Activated naive CD8-positive, alpha-beta T cell treated with anti-CD3 and anti-CD28 coated beads, Interleukin-2, amount 10 ng/mL, durations not matched to agents 7 days and 5 days (primary cell): ENCODE results near the gene SLIT1. TPM values are rescaled to one million over a fixed set of nuclear protein-coding genes. Genes with fewer than 3 reads are reported as not detected.
"Not testable (repeated sequence)": the region's sequence is repeated elsewhere in the genome, so short reads cannot be mapped to it uniquely, and the experiment has no call there.

Experiments used
- ATAC-seq: fragments of 150-1000 bp; cut with Tn5 transposase; one replicate; pipeline ENCODE4 v1.10.0; 2021; ENCODE audit warnings: low read depth, moderate library complexity
- POLR2A ChIA-PET: fragments of 350-600 bp; sonication (Branson Sonifier 250); formaldehyde crosslinking; loops from one replicate; lab custom pipeline; 2021; ENCODE audit warnings: antibody characterized with exemption; lab: Charles Lee
- DNase-seq: peaks from one replicate; pipeline ENCODE4 v3.0.0; 2021
- H3K27ac Mint-ChIP-seq: one replicate; pipeline ENCODE4 v1.8.0; 2022; ENCODE audit warnings: mild to moderate bottlenecking, mixed read lengths
- H3K27me3 Mint-ChIP-seq: one replicate; pipeline ENCODE4 v1.8.0; 2022; ENCODE audit warnings: mild to moderate bottlenecking, moderate library complexity, mixed read lengths
- H3K36me3 Mint-ChIP-seq: one replicate; pipeline ENCODE4 v1.8.0; 2021; ENCODE audit warnings: mild to moderate bottlenecking, mixed read lengths
- H3K4me1 Mint-ChIP-seq: one replicate; pipeline ENCODE4 v1.8.0; 2021; ENCODE audit warnings: mixed read lengths
- H3K4me3 Mint-ChIP-seq: one replicate; pipeline ENCODE4 v1.8.0; 2022; ENCODE audit warnings: mild to moderate bottlenecking, moderate library complexity, mixed read lengths
- H3K9me3 Mint-ChIP-seq: one replicate; pipeline ENCODE4 v1.8.0; 2021; ENCODE audit warnings: mixed read lengths
- total RNA-seq, 2 experiments: library from RNA; stranded (reverse); gene quantifications; one replicate each; pipeline ENCODE4 v1.2.3, GENCODE V29; 2021

SLIT1 gene
- total RNA-seq, 2 experiments from 2014 or later = 0.37 to 0.44 TPM

GRCh38 chr10:97100657-97101056 is 85.1 kb downstream of the SLIT1 start:
- H3K27me3 Mint-ChIP-seq = peaks cover 25% of the 10 kb centered on the region
- POLR2A ChIA-PET = no interaction called here
- H3K4me3 Mint-ChIP-seq = no peak overlapping the region
- H3K27ac Mint-ChIP-seq = no peak overlapping the region
- no peak for ATAC-seq
- H3K4me1 Mint-ChIP-seq = peaks cover 13% of the 10 kb centered on the region
- H3K9me3 Mint-ChIP-seq = no peaks in the 10 kb centered on the region
- no peaks in the 10 kb centered on the region for H3K36me3 Mint-ChIP-seq
- no peak for DNase-seq

- no peaks in the 10 kb centered on the region for H3K36me3 Mint-ChIP-seq
- no peak overlapping the region for H3K4me3 Mint-ChIP-seq
- ATAC-seq (no peak), DNase-seq (no peak)
- H3K27ac Mint-ChIP-seq = no peak overlapping the region
- no peaks in the 10 kb centered on the region for H3K9me3 Mint-ChIP-seq
- peaks cover 13% of the 10 kb centered on the region for H3K4me1 Mint-ChIP-seq
- peaks cover 27% of the 10 kb centered on the region for H3K27me3 Mint-ChIP-seq
- POLR2A ChIA-PET = no interaction called here
These were observed 85.9 kb downstream of the SLIT1 start for GRCh38 chr10:97099868-97100267.

DNA sequence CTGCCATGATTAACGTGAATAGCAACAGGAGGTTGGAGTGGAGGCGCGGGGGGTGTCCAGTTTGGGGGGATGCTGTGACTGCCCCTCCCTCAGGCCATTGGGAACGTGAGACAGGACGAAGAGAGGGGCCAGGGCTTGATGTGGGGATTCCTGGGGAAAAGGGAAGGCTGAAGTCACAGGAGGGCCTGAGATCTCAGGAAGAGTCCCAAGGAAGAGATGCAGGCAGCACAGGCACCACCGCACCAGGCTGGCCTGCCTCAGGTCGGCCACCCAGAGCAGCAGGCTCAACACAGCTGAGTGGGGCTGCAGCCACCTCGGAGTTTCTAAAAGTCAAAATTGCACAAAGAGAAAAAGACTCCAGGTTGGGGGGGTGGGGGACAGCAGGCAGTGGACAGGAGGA is 86.7 kb downstream of the SLIT1 start:
- H3K36me3 Mint-ChIP-seq = no peaks in the 10 kb centered on the region
- peaks cover 27% of the 10 kb centered on the region for H3K27me3 Mint-ChIP-seq
- peaks cover 13% of the 10 kb centered on the region for H3K4me1 Mint-ChIP-seq
- H3K27ac Mint-ChIP-seq = no peak overlapping the region
- no peak overlapping the region for H3K4me3 Mint-ChIP-seq
- ATAC-seq (no peak), DNase-seq (no peak)
- no peaks in the 10 kb centered on the region for H3K9me3 Mint-ChIP-seq
- POLR2A ChIA-PET = no interaction called here

DNA sequence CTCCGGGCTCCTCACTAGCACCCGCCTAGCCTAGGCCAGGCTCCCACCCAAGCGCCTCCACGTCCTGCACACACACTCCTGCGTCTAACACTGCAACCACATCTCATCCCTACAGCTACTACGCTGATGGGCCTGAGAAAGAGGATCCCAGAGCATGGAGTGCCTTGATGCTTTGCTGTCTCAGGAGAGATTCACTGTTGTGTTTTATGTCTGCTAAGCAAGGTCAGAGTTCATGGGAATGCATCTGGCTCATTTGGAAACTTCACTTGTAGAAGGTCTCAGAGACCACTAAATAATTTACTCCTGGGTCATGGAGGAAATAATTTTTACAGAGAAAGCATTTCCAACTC is 88.7 kb downstream of the SLIT1 start:
- Mint-ChIP-seq H3K36me3 (no peaks in the 10 kb centered on the region), H3K4me1 (peaks cover 13% of the 10 kb centered on the region), H3K27ac (no peak overlapping the region), H3K27me3 (peaks cover 32% of the 10 kb centered on the region), H3K4me3 (no peak overlapping the region), H3K9me3 (no peaks in the 10 kb centered on the region)
- no peak for DNase-seq
- POLR2A ChIA-PET = no interaction called here
- no peak for ATAC-seq

DNA sequence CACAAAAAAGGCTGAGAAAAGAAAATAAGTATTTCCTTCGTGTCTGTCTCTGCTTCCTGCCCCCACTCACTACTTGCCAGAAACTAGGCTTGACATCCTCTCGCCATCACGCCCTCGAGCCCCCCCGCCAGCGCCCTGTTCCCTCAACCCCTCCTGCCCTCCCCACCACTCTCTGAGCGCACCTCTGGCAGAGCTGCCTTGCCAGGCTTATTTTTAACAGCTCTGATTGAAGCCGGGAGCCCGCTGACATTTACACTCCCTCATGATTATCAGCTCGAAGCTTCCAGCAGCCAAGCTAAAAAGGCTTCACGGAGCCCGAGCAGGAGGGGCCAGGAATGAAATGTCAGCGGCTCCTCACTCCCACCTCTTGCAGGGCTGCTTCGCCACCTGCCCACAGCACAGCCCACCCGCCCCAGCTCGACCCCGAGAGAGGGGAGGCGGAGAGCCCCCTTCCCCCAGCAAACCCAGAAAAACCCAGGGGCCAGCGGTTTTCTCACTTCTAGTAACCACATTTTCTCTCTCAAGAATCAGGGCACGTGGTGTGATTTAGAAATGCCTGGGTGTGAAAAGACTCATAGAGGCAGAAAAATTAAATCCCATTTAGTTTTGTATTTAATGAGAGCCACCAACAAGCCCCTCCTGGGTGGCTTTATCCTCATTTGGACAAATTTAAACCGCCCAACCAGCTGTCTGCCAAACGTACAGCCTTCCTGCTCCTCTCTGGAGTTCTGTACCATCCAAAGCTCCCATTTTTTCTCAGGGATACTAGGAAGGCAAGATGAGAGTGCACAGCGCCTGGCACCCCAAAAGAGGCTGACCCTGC is 89.3 kb downstream of the SLIT1 start:
- H3K4me1 Mint-ChIP-seq = peaks cover 13% of the 10 kb centered on the region
- H3K36me3 Mint-ChIP-seq = no peaks in the 10 kb centered on the region
- no peak for DNase-seq
- peak; percentile 36 for ATAC-seq
- H3K27me3 Mint-ChIP-seq = peaks cover 34% of the 10 kb centered on the region
- no peaks in the 10 kb centered on the region for H3K9me3 Mint-ChIP-seq
- H3K4me3 Mint-ChIP-seq = no peak overlapping the region
- H3K27ac Mint-ChIP-seq = no peak overlapping the region
- POLR2A ChIA-PET = no interaction called here

- ATAC-seq (no peak), DNase-seq (no peak)
These were observed 90.0 kb downstream of the SLIT1 start for GRCh38 chr10:97095701-97096260.

GRCh38 chr10:97090644-97091043 is 95.1 kb downstream of the SLIT1 start:
- Mint-ChIP-seq H3K27ac (no peak overlapping the region), H3K9me3 (no peaks in the 10 kb centered on the region), H3K36me3 (no peaks in the 10 kb centered on the region), H3K4me3 (no peak overlapping the region), H3K27me3 (peaks cover 26% of the 10 kb centered on the region), H3K4me1 (peaks cover 1% of the 10 kb centered on the region)
- POLR2A ChIA-PET = no interaction called here
- ATAC-seq (no peak), DNase-seq (no peak)

More at GRCh38 chr10:97095701-97096260, 90.0 kb downstream of the SLIT1 start:
- Mint-ChIP-seq H3K36me3 (no peaks in the 10 kb centered on the region), H3K27me3 (peaks cover 38% of the 10 kb centered on the region), H3K4me1 (peaks cover 13% of the 10 kb centered on the region), H3K9me3 (no peaks in the 10 kb centered on the region), H3K4me3 (no peak overlapping the region), H3K27ac (no peak overlapping the region)
- POLR2A ChIA-PET = no interaction called here

GRCh38 chr10:97090035-97090434 is 95.7 kb downstream of the SLIT1 start:
- ATAC-seq = no peak
- Mint-ChIP-seq H3K4me1 (peaks cover 1% of the 10 kb centered on the region), H3K4me3 (no peak overlapping the region), H3K9me3 (no peaks in the 10 kb centered on the region), H3K36me3 (no peaks in the 10 kb centered on the region), H3K27me3 (peaks cover 27% of the 10 kb centered on the region), H3K27ac (no peak overlapping the region)
- POLR2A ChIA-PET = no interaction called here
- DNase-seq = no peak

GRCh38 chr10:97089209-97089870 is 96.4 kb downstream of the SLIT1 start:
- Mint-ChIP-seq H3K27me3 (peaks cover 26% of the 10 kb centered on the region), H3K4me3 (no peak overlapping the region), H3K4me1 (peaks cover 1% of the 10 kb centered on the region), H3K36me3 (no peaks in the 10 kb centered on the region), H3K9me3 (no peaks in the 10 kb centered on the region), H3K27ac (no peak overlapping the region)
- no peak for DNase-seq
- no peak for ATAC-seq
- POLR2A ChIA-PET = no interaction called here

DNA sequence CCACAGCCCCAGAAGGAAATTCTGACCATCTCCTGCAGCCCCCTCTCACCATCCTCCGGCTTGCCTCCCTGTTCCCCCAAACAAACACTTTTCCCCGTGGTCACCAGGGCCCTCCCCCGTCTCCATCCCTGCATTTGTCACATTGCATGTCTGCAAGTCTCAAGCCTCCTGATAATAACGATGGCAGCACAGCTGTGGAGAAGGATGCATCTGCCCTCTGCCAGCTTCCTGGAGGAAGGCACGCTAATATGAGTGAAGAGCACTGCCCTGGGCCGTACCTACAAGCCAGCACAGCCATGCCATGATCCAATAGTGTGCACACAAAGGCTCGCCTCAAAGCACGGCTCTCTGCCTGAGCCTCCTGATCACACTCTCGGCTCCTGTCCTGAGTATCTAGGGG is 98.5 kb downstream of the SLIT1 start:
- no peaks in the 10 kb centered on the region for H3K9me3 Mint-ChIP-seq
- H3K27ac Mint-ChIP-seq = no peak overlapping the region
- POLR2A ChIA-PET = interaction anchor here (0.5 kb wide), 1 partner anchor 38 kb away, joined by 7 read pairs; no protein-coding TSS in a partner anchor
- ATAC-seq (no peak), DNase-seq (no peak)
- no peak overlapping the region for H3K4me3 Mint-ChIP-seq
- H3K4me1 Mint-ChIP-seq = peaks cover 1% of the 10 kb centered on the region
- H3K36me3 Mint-ChIP-seq = no peaks in the 10 kb centered on the region
- peaks cover 21% of the 10 kb centered on the region for H3K27me3 Mint-ChIP-seq

DNA sequence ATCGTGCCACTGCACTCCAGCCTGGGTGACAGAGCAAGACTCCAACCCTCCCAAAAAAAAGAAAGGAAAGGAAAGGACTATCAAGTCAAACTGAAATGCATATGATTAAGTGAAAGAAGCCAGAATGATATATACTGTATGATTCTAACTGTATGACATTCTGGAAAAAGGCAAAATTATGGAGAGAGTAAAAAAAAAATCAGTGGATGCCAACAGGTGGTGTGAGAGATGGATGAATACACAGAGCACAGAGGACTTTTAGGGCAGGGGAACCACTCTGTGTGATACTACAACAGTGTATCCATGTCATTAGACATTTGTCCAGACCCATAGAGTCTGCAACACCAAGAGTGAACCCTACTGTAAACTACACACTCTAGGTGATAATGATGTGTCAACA is 99.2 kb downstream of the SLIT1 start:
- Mint-ChIP-seq H3K27me3 (peaks cover 25% of the 10 kb centered on the region), H3K27ac (no peak overlapping the region)

DNA sequence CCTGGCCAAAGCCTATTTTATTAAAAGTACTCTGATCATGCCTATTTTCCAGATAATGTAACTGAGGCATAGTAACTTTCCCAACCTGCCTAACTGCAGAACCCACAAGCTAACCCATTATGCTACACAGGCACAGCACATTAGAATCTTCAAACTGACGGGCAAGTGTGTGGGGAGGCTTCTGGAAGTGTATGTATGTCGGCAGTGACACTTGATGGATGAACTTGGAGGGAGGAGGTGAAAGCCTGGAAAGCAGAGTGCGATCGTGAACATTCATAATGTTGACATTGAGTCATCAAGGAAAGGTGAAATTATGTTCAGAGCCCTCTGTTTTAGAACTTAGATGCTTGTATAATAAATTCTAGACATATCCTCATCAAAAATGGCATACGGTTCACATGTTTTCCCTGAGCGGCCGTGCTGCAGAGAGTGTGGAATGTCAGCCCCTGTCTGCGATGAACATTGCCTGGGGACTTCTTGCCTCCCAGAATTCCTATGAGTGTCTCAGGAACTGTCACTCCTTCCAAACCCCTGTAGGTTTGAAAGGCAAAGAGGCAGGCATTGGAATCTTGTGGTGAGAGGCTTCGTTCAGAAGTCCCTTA is 102.4 kb downstream of the SLIT1 start:
- no peaks in the 10 kb centered on the region for H3K36me3 Mint-ChIP-seq
- POLR2A ChIA-PET = no interaction called here
- peaks cover 23% of the 10 kb centered on the region for H3K27me3 Mint-ChIP-seq
- no peak for DNase-seq
- no peak overlapping the region for H3K4me3 Mint-ChIP-seq
- no peak overlapping the region for H3K27ac Mint-ChIP-seq
- ATAC-seq = no peak
- no peaks in the 10 kb centered on the region for H3K4me1 Mint-ChIP-seq
- no peaks in the 10 kb centered on the region for H3K9me3 Mint-ChIP-seq

More for the DNA sequence above, 99.2 kb downstream of the SLIT1 start:
- no peak for ATAC-seq
- Mint-ChIP-seq H3K36me3 (no peaks in the 10 kb centered on the region), H3K4me3 (no peak overlapping the region), H3K4me1 (peaks cover 1% of the 10 kb centered on the region), H3K9me3 (no peaks in the 10 kb centered on the region)
- DNase-seq = no peak
- POLR2A ChIA-PET = no interaction called here

DNA sequence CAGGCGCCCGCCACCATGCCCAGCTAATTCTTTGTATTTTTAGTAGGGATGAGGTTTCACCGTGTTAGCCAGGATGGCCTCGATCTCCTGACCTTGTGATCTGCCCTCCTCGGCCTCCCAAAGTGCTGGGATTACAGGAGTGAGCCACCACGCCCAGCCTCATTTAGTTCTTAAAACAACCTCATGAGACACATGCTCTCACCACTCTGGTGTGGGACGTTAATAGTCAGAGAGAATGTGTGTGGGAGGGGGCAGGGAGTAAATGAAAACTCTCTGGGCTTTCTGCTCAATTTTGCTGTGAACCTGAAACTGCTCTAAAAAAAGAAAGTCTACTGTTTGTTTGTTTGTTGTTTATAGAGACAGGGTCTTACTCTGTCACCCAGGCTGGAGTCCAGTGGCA is 103.2 kb downstream of the SLIT1 start:
- H3K27ac Mint-ChIP-seq, H3K4me3 Mint-ChIP-seq, POLR2A ChIA-PET, H3K36me3 Mint-ChIP-seq, ATAC-seq, DNase-seq, H3K9me3 Mint-ChIP-seq, H3K4me1 Mint-ChIP-seq: not testable (repeated sequence)
- H3K27me3 Mint-ChIP-seq = peaks cover 28% of the 10 kb centered on the region
